ENCODE data around the gene EPHB3. TPM values are rescaled to one million over a fixed set of nuclear protein-coding genes. Genes with fewer than 3 reads are reported as not detected.

The EPHB3 gene
- total RNA-seq, 4 donors from 2014 or later = 0.10 to 0.24 (median 0.12) TPM

- H3K36me3 ChIP-seq = no peaks in the 10 kb centered on the region
- in situ Hi-C loops (cut with MboI; ENCODE audit: low sequenced_read_pairs in 4 of 4) = no loop called here
- DNase-seq (no peak), ATAC-seq (no peak)
- no peaks in the 10 kb centered on the region for H3K4me1 ChIP-seq
- H3K27me3 ChIP-seq = no peaks in the 10 kb centered on the region
- H3K9me3 ChIP-seq = no peaks in the 10 kb centered on the region
- intact Hi-C loops (cut with DNase I; ENCODE audit: low total_unique reads) = no loop called here
- no peak overlapping the region for H3K4me3 ChIP-seq
- TF ChIP-seq CTCF (IDR thresholded peaks at IDR 0.05 in 4 of 5, conservative IDR thresholded peaks at IDR 0.05 in 1 of 5) (no peak), POLR2A (IDR thresholded peaks at IDR 0.05) (no peak)
- no peak overlapping the region for H3K27ac ChIP-seq
Observed at GRCh38 chr3:184585545-184585944, 24.0 kb downstream of the EPHB3 start.

- ATAC-seq (no peak), DNase-seq (no peak)
- Histone ChIP-seq H3K4me3 (no peak overlapping the region), H3K27me3 (no peaks in the 10 kb centered on the region), H3K9me3 (no peaks in the 10 kb centered on the region), H3K36me3 (no peaks in the 10 kb centered on the region), H3K4me1 (no peaks in the 10 kb centered on the region), H3K27ac (no peak overlapping the region)
- TF ChIP-seq CTCF (IDR thresholded peaks at IDR 0.05 in 4 of 5, conservative IDR thresholded peaks at IDR 0.05 in 1 of 5) = no peak
- no peak for TF ChIP-seq POLR2A (IDR thresholded peaks at IDR 0.05)
- in situ Hi-C loops (cut with MboI; ENCODE audit: low sequenced_read_pairs in 4 of 4) = no loop called here
- intact Hi-C loops (cut with DNase I; ENCODE audit: low total_unique reads) = no loop called here
Observed at GRCh38 chr3:184586851-184587250, 25.3 kb downstream of the EPHB3 start.

DNA sequence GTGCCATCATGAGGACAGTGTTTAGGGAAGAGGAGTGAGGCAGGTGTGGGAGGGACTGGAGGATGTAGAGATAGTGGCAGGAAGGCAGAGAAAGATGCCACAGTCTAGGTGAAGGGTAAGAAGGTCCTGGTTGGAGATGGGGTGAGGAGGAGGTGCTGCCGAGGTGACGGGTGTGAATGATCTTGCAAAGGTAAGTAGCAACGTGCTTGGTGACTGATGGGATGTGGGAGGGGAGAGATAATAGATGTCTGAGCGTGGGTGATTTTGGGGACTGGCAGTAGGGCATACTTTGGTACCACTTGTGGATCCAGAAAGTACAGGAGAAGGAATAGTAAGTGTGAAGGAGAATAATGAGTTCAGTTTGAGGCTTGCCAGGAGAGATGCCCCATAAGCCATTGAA, 27.2 kb downstream of the EPHB3 start:
- no peak for ATAC-seq

DNA sequence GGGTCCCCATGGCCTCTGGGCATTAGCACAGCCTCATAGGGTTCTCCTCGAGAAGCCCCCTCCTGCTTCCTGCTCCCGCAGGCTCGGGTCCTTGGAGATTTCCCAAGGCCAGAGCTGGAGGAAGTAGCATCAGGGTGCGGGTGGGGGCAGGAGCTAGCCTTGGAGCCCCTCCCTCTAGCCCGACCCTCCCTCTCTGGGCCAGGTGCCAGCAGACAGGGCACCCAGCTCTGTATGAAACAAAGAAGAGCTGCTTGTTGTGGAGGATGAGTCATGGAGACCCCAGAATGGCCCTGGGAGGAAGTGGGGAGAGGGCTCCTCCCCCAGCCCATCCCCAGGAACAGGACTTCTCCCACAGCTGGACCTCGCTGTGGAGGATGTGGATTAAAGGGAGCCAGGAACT, 29.2 kb downstream of the EPHB3 start:
- in situ Hi-C loops (cut with MboI; ENCODE audit: low sequenced_read_pairs in 4 of 4) (no loop called here), intact Hi-C loops (cut with DNase I; ENCODE audit: low total_unique reads) (no loop called here)
- H3K27ac ChIP-seq = no peak overlapping the region
- ATAC-seq (no peak), DNase-seq (no peak)
- H3K36me3 ChIP-seq = no peaks in the 10 kb centered on the region
- no peak for TF ChIP-seq CTCF (IDR thresholded peaks at IDR 0.05 in 4 of 5, conservative IDR thresholded peaks at IDR 0.05 in 1 of 5)
- no peaks in the 10 kb centered on the region for H3K27me3 ChIP-seq
- H3K4me1 ChIP-seq = peaks cover 0 to 4% of the 10 kb centered on the region in 2 donors
- H3K9me3 ChIP-seq = no peaks in the 10 kb centered on the region
- H3K4me3 ChIP-seq = no peak overlapping the region

More for the DNA sequence above, 27.2 kb downstream of the EPHB3 start:
- DNase-seq = no peak
- Histone ChIP-seq H3K36me3 (no peaks in the 10 kb centered on the region), H3K27me3 (no peaks in the 10 kb centered on the region), H3K4me3 (no peak overlapping the region), H3K4me1 (peaks cover 0 to 4% of the 10 kb centered on the region in 2 donors), H3K9me3 (no peaks in the 10 kb centered on the region), H3K27ac (no peak overlapping the region)
- intact Hi-C loops (cut with DNase I; ENCODE audit: low total_unique reads) = no loop called here
- no peak for TF ChIP-seq POLR2A (IDR thresholded peaks at IDR 0.05)
- TF ChIP-seq CTCF (IDR thresholded peaks at IDR 0.05 in 4 of 5, conservative IDR thresholded peaks at IDR 0.05 in 1 of 5) = no peak
- in situ Hi-C loops (cut with MboI; ENCODE audit: low sequenced_read_pairs in 4 of 4) = no loop called here

- ATAC-seq (no peak), DNase-seq (no peak)
- Histone ChIP-seq H3K4me3 (no peak overlapping the region), H3K9me3 (no peaks in the 10 kb centered on the region), H3K36me3 (no peaks in the 10 kb centered on the region), H3K27me3 (no peaks in the 10 kb centered on the region), H3K27ac (no peak overlapping the region), H3K4me1 (peaks cover 0 to 4% of the 10 kb centered on the region in 2 donors)
- intact Hi-C loops (cut with DNase I; ENCODE audit: low total_unique reads) = no loop called here
- in situ Hi-C loops (cut with MboI; ENCODE audit: low sequenced_read_pairs in 4 of 4) = no loop called here
- TF ChIP-seq POLR2A (IDR thresholded peaks at IDR 0.05) (no peak), CTCF (IDR thresholded peaks at IDR 0.05 in 4 of 5, conservative IDR thresholded peaks at IDR 0.05 in 1 of 5) (no peak)
Observed at GRCh38 chr3:184591789-184592188, 30.2 kb downstream of the EPHB3 start.

Data from gastrocnemius medialis (tissue), 4 donors.